Testis (tissue), 2 donors: ENCODE results near the gene EXOC4.

ENCODE experiments used
- POLR2A ChIP-seq: fragments of 450-650 bp; IDR thresholded peaks from one replicate; pipeline ENCODE4 v1.6.1; 2017; ENCODE audit warnings: antibody characterized with exemption, mild to moderate bottlenecking, moderate library complexity
- TF ChIP-seq, protein P1 (sequence below), 3 experiments: fragments of 450-650 bp in 2 of 3; fragments of 200-600 bp in 1 of 3; sonication (generic) in 1 of 3; IDR thresholded peaks; one replicate each; pipeline ENCODE4 v1.5.1; 2016 to 2019; ENCODE audit warnings: antibody characterized with exemption in 3 of 3, mild to moderate bottlenecking in 2 of 3, moderate library complexity in 1 of 3

DNA sequence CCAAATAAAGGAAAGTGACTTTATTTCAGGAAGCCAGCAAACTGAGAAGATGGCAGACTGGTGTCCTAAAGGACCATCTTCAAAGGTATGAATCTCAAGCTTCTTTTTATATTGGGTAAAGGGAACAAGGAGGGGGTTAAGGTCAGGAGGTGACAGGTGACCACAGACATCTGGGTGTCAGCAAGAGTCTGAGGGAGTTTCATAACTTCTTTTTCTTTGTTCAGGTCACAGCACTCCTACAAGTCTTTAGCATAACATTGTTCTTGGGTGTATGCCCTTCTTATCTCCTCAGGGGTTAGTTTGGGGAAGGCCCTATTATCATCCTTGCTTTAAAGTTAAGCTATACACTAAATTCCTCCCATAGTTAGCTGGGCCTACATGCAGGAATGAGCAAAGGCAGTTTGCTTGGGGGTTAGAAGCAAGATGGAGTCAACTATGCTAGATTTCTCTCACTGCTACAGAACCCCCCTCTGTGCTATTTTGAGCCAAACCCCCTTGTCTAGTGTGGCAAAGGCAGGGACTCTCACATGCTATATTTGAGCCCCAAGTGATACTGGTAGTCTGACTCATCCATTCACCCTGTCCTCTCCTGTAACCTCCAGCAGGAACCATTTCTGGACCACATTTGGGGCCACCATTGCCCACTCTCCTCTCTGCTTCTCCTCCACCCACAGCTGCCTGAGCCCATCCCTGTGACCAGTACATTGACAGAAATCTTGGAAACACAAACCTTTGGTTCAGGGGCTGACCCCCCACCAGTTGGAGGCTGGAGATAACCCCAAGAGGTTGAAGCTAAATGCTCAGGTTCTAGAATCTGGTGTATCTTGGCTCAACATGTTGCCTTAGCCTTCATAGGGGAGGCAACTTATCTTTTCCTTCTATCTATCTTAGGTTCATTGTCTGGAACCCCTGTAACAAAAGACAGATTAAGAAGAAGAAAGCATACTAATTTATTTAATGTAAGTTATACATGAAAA lies 818.8 kb downstream of the EXOC4 start:
- TF ChIP-seq, protein P1, sequence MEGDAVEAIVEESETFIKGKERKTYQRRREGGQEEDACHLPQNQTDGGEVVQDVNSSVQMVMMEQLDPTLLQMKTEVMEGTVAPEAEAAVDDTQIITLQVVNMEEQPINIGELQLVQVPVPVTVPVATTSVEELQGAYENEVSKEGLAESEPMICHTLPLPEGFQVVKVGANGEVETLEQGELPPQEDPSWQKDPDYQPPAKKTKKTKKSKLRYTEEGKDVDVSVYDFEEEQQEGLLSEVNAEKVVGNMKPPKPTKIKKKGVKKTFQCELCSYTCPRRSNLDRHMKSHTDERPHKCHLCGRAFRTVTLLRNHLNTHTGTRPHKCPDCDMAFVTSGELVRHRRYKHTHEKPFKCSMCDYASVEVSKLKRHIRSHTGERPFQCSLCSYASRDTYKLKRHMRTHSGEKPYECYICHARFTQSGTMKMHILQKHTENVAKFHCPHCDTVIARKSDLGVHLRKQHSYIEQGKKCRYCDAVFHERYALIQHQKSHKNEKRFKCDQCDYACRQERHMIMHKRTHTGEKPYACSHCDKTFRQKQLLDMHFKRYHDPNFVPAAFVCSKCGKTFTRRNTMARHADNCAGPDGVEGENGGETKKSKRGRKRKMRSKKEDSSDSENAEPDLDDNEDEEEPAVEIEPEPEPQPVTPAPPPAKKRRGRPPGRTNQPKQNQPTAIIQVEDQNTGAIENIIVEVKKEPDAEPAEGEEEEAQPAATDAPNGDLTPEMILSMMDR (IDR thresholded peaks at IDR 0.05): no peak
- no peak for TF ChIP-seq POLR2A
